NCI-H2196 (cell line): ENCODE measurements around the gene LRRC8B.

Source experiments
- DNase-seq: peaks from one replicate; lab custom pipeline; 2025; ENCODE audit not compliant: unreplicated experiment; lab: John Stamatoyannopoulos, UW

Gene LRRC8B

GRCh38 chr1:89630048-89630447, 105.4 kb downstream of the LRRC8B start:
- DNase-seq: no peak

- no peak for DNase-seq
Measured at GRCh38 chr1:89631816-89632656, 107.4 kb downstream of the LRRC8B start.

GRCh38 chr1:89632657-89633247, 108.1 kb downstream of the LRRC8B start, which contains the start of gene LRRC8C:
Gene LRRC8C (plus strand): TSS chr1:89633120. CDS start chr1:89686474, 53,354 bp downstream.
- DNase-seq: peak; percentile 82

GRCh38 chr1:89633248-89633799, 108.7 kb downstream of the LRRC8B start:
- peak; percentile 57 for DNase-seq

- DNase-seq: no peak
Measured at GRCh38 chr1:89633800-89634625, 109.4 kb downstream of the LRRC8B start.

- DNase-seq: no peak
Measured at GRCh38 chr1:89635825-89636815, 111.5 kb downstream of the LRRC8B start.

- no peak for DNase-seq
Measured at GRCh38 chr1:89637496-89637895, 112.9 kb downstream of the LRRC8B start.

- DNase-seq: no peak
Measured at GRCh38 chr1:89640440-89640839, 115.8 kb downstream of the LRRC8B start.

- DNase-seq: no peak
Measured at GRCh38 chr1:89641781-89642180, 117.2 kb downstream of the LRRC8B start.

- no peak for DNase-seq
Measured at GRCh38 chr1:89643577-89643976, 118.9 kb downstream of the LRRC8B start.

- DNase-seq: no peak
Measured at GRCh38 chr1:89644119-89644814, 119.6 kb downstream of the LRRC8B start.

- no peak for DNase-seq
Measured at GRCh38 chr1:89646259-89646658, 121.6 kb downstream of the LRRC8B start.
